Tibial artery (tissue), 4 donors: Measurements from ENCODE around the gene NCKAP5.

ENCODE experiments used
- DNase-seq, 2 donors: peaks; one replicate each; pipeline ENCODE4 v3.0.0-alpha.2; 2019
- H3K27ac ChIP-seq, 2 donors: fragments of 200-600 bp; sonication (generic) in 1 of 2; 1 replicate in 1 of 2; 2 replicates in 1 of 2; pipeline ENCODE4 v1.5.1; 2018 to 2019; ENCODE audit warnings: mild to moderate bottlenecking in 1 of 2
- H3K27me3 ChIP-seq, 2 donors: fragments of 200-600 bp; sonication (generic) in 1 of 2; one replicate each; pipeline versions ENCODE4 v1.5.1 to v1.6.0; 2016 to 2019
- H3K36me3 ChIP-seq, 3 donors: fragments of 200-600 bp; sonication (generic) in 2 of 3; one replicate each; pipeline ENCODE4 v1.5.1; 2016 to 2019; ENCODE audit warnings: mild to moderate bottlenecking in 2 of 3
- H3K4me1 ChIP-seq, 4 donors: fragments of 200-600 bp; sonication (generic) in 2 of 4; 1 replicate in 3 of 4; 2 replicates in 1 of 4; pipeline ENCODE4 v1.5.1; 2016 to 2019
- H3K4me3 ChIP-seq, 2 donors: fragments of 200-600 bp; sonication (generic) in 1 of 2; 1 replicate in 1 of 2; 2 replicates in 1 of 2; pipeline ENCODE4 v1.5.1; 2018 to 2019; ENCODE audit warnings: mild to moderate bottlenecking in 2 of 2
- H3K9me3 ChIP-seq, 3 donors: fragments of 200-600 bp; sonication (generic) in 1 of 3; one replicate each; pipeline ENCODE4 v1.5.1; 2016 to 2019
- CTCF ChIP-seq, 2 experiments: fragments of 200-600 bp in 1 of 2; fragments of 450-650 bp in 1 of 2; IDR thresholded peaks; one replicate each; pipeline ENCODE4 v1.5.1; 2017 to 2019; ENCODE audit warnings: antibody characterized with exemption in 2 of 2, mild to moderate bottlenecking in 1 of 2, moderate library complexity in 1 of 2
- intact Hi-C: fragments of 100-400 bp; cut with DNase I; formaldehyde crosslinking; loops from one replicate; pipeline ENCODE4 v1.15.0; 2023; ENCODE audit warnings: low total_unique reads

Gene NCKAP5

DNA sequence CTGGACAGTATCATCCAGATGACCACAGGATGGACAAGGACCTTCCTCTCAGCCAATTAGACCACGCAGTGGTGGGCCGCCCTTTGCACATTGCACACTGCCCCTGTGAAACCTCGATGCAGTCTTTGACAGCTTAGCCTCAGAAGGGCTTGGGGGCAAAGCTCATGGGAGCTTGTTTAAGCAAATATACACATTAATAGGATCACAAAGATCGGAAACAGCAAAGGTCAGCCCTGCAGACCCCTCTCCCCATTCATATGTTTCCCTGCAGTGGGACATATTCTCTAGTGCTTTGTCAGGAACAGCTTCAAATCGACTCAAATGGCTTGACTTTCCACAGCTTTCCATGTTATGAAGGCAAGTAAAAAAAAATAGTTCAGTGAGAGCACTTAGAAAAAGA, 708.7 kb downstream of the NCKAP5 start:
- Histone ChIP-seq H3K27ac (no peak overlapping the region), H3K36me3 (no peaks in the 10 kb centered on the region), H3K4me3 (no peak overlapping the region), H3K27me3 (no peaks in the 10 kb centered on the region), H3K4me1 (no peaks in the 10 kb centered on the region), H3K9me3 (no peaks in the 10 kb centered on the region)
- TF ChIP-seq CTCF (IDR thresholded peaks at IDR 0.05), result no peak
- no peak for DNase-seq
- intact Hi-C loops, result no loop called here

- intact Hi-C loops, result no loop called here
- H3K27ac ChIP-seq, result no peak overlapping the region
- DNase-seq, result no peak
- TF ChIP-seq CTCF (IDR thresholded peaks at IDR 0.05), result no peak
- no peaks in the 10 kb centered on the region for H3K36me3 ChIP-seq
- no peaks in the 10 kb centered on the region for H3K27me3 ChIP-seq
- no peak overlapping the region for H3K4me3 ChIP-seq
- no peaks in the 10 kb centered on the region for H3K4me1 ChIP-seq
- H3K9me3 ChIP-seq, result no peaks in the 10 kb centered on the region
Measured at GRCh38 chr2:132857319-132857718, 710.9 kb downstream of the NCKAP5 start.

- Histone ChIP-seq H3K27me3 (no peaks in the 10 kb centered on the region), H3K9me3 (no peaks in the 10 kb centered on the region), H3K4me3 (no peak overlapping the region), H3K27ac (no peak overlapping the region), H3K4me1 (no peaks in the 10 kb centered on the region), H3K36me3 (no peaks in the 10 kb centered on the region)
- intact Hi-C loops, result no loop called here
- TF ChIP-seq CTCF (IDR thresholded peaks at IDR 0.05), result no peak
- DNase-seq, result no peak
Measured at GRCh38 chr2:132850688-132851087, 717.6 kb downstream of the NCKAP5 start.

GRCh38 chr2:132849118-132849517, 719.1 kb downstream of the NCKAP5 start:
- no peaks in the 10 kb centered on the region for H3K4me1 ChIP-seq
- intact Hi-C loops, result no loop called here
- H3K9me3 ChIP-seq, result no peaks in the 10 kb centered on the region
- H3K36me3 ChIP-seq, result no peaks in the 10 kb centered on the region
- no peak for TF ChIP-seq CTCF (IDR thresholded peaks at IDR 0.05)
- no peak for DNase-seq
- H3K27ac ChIP-seq, result no peak overlapping the region
- H3K27me3 ChIP-seq, result no peaks in the 10 kb centered on the region
- no peak overlapping the region for H3K4me3 ChIP-seq

GRCh38 chr2:132845339-132845738, 722.9 kb downstream of the NCKAP5 start:
- no peak overlapping the region for H3K27ac ChIP-seq
- no peaks in the 10 kb centered on the region for H3K36me3 ChIP-seq
- DNase-seq, result no peak
- intact Hi-C loops, result no loop called here
- H3K4me1 ChIP-seq, result no peaks in the 10 kb centered on the region
- TF ChIP-seq CTCF (IDR thresholded peaks at IDR 0.05), result no peak
- H3K27me3 ChIP-seq, result no peaks in the 10 kb centered on the region
- no peak overlapping the region for H3K4me3 ChIP-seq
- H3K9me3 ChIP-seq, result no peaks in the 10 kb centered on the region

- H3K36me3 ChIP-seq, result no peaks in the 10 kb centered on the region
- DNase-seq, result no peak
- H3K4me1 ChIP-seq, result no peaks in the 10 kb centered on the region
- H3K4me3 ChIP-seq, result no peak overlapping the region
- intact Hi-C loops, result no loop called here
- TF ChIP-seq CTCF (IDR thresholded peaks at IDR 0.05), result no peak
- no peak overlapping the region for H3K27ac ChIP-seq
- no peaks in the 10 kb centered on the region for H3K9me3 ChIP-seq
- H3K27me3 ChIP-seq, result no peaks in the 10 kb centered on the region
Measured at GRCh38 chr2:132844585-132844984, 723.7 kb downstream of the NCKAP5 start.
